ENCODE results near the gene SPAG7. TPM values are rescaled to one million over a fixed set of nuclear protein-coding genes. Genes with fewer than 3 reads are reported as not detected.
A peak's percentile ranks its signal among the peaks of the same experiment; 100 is the strongest.

The SPAG7 gene
- total RNA-seq, 1 donor from 2014 or later = 45.4 TPM

- no peak for DNase-seq (ENCODE audit: low read depth in 2 of 2)
These were observed 16.8 kb downstream of the SPAG7 start, which contains the start of gene ENO3 for GRCh38 chr17:4950746-4951204. Gene ENO3 (plus strand): TSS chr17:4951119. CDS start chr17:4951830, 711 bp downstream.

GRCh38 chr17:4950075-4950745 lies 17.4 kb downstream of the SPAG7 start:
- DNase-seq (ENCODE audit: low read depth in 2 of 2) = peak in 1 of 2 donors; percentile 64

GRCh38 chr17:4949321-4950074 lies 18.1 kb downstream of the SPAG7 start:
- DNase-seq (ENCODE audit: low read depth in 2 of 2) = peak in 1 of 2 donors; percentile 69

- DNase-seq (ENCODE audit: low read depth in 2 of 2) = peak; percentile 55 to 90
These were observed 18.7 kb downstream of the SPAG7 start for GRCh38 chr17:4948931-4949320.

GRCh38 chr17:4948166-4948930 lies 19.3 kb downstream of the SPAG7 start, which contains the start of gene PFN1:
Gene PFN1 (minus strand): TSS chr17:4948530. CDS start chr17:4948394, 136 bp downstream.
- peak; percentile 85 to 90 for DNase-seq (ENCODE audit: low read depth in 2 of 2)

GRCh38 chr17:4947411-4948165 lies 20.0 kb downstream of the SPAG7 start:
- DNase-seq (ENCODE audit: low read depth in 2 of 2) = peak; percentile 31 to 45

GRCh38 chr17:4947010-4947410 lies 20.6 kb downstream of the SPAG7 start:
- peak in 1 of 2 donors; percentile 19 for DNase-seq (ENCODE audit: low read depth in 2 of 2)

- no peak for DNase-seq (ENCODE audit: low read depth in 2 of 2)
These were observed 21.2 kb downstream of the SPAG7 start for GRCh38 chr17:4946312-4946976.

GRCh38 chr17:4945944-4946280 lies 21.7 kb downstream of the SPAG7 start:
- no peak for DNase-seq (ENCODE audit: low read depth in 2 of 2)

GRCh38 chr17:4945176-4945943 lies 22.3 kb downstream of the SPAG7 start:
- peak in 1 of 2 donors; percentile 85 for DNase-seq (ENCODE audit: low read depth in 2 of 2)

- no peak for DNase-seq (ENCODE audit: low read depth in 2 of 2)
These were observed 23.0 kb downstream of the SPAG7 start for GRCh38 chr17:4944554-4945175.

- DNase-seq (ENCODE audit: low read depth in 2 of 2) = no peak
These were observed 23.5 kb downstream of the SPAG7 start for GRCh38 chr17:4944163-4944553.

- DNase-seq (ENCODE audit: low read depth in 2 of 2) = no peak
These were observed 24.7 kb downstream of the SPAG7 start for GRCh38 chr17:4942760-4943508.

GRCh38 chr17:4941319-4941610 lies 26.4 kb downstream of the SPAG7 start:
- no peak for DNase-seq (ENCODE audit: low read depth in 2 of 2)

- DNase-seq (ENCODE audit: low read depth in 2 of 2) = no peak
These were observed 26.9 kb downstream of the SPAG7 start for GRCh38 chr17:4940555-4941318.

- DNase-seq (ENCODE audit: low read depth in 2 of 2) = peak; percentile 100
These were observed 27.6 kb downstream of the SPAG7 start, which contains the start of the genes RNF167 and SLC25A11 for GRCh38 chr17:4939796-4940554. Gene RNF167 (plus strand): TSS chr17:4940268. CDS start chr17:4940910, 642 bp downstream. Gene SLC25A11 (minus strand): TSS chr17:4940046. CDS start chr17:4939910, 136 bp downstream.

- DNase-seq (ENCODE audit: low read depth in 2 of 2) = no peak
These were observed 28.1 kb downstream of the SPAG7 start for GRCh38 chr17:4939546-4939795.

All from dermis microvascular lymphatic vessel endothelial cell (primary cell).